Measurements from ENCODE around the gene DOK7.

- TF ChIP-seq POLR2A (IDR thresholded peaks at IDR 0.05) (no peak), CTCF (IDR thresholded peaks at IDR 0.05) (no peak)
Measured at GRCh38 chr4:3522651-3523050, 59.5 kb downstream of the DOK7 start.
